Neural cell (in vitro differentiated cells): Measurements from ENCODE around the gene PGS1. TPM values are rescaled to one million over a fixed set of nuclear protein-coding genes. Genes with fewer than 3 reads are reported as not detected.

Experiments
- H2AFZ ChIP-seq: fragments of 200-600, 300-800 bp; sonication (generic), shearing (Covaris generic); 2 replicates; pipeline ENCODE4 v1.6.0; 2014; ENCODE audit warnings: low read depth, mild to moderate bottlenecking, antibody characterized with exemption, low read length, moderate library complexity
- H3F3A ChIP-seq: fragments of 200-600 bp; shearing (Covaris generic); 2 replicates; pipeline ENCODE4 v1.6.1; 2016; ENCODE audit warnings: mild to moderate bottlenecking, moderate library complexity, mixed read lengths, antibody characterized with exemption, low read length; ENCODE audit not compliant: insufficient read depth, poor library complexity, severe bottlenecking
- H3K27ac ChIP-seq: fragments of 200-600, 300-800 bp; sonication (generic), shearing (Covaris generic); 2 replicates; pipeline ENCODE4 v1.5.1; 2014; ENCODE audit warnings: mild to moderate bottlenecking, low read length, moderate library complexity
- H3K27me3 ChIP-seq: fragments of 300-800, 200-600 bp; sonication (generic), shearing (Covaris generic); 2 replicates; pipeline ENCODE4 v1.6.0; 2014; ENCODE audit warnings: mild to moderate bottlenecking, low read depth, low read length, moderate library complexity; ENCODE audit not compliant: insufficient read depth
- H3K36me3 ChIP-seq: fragments of 300-800, 200-600 bp; sonication (generic), shearing (Covaris generic); 2 replicates; pipeline ENCODE4 v1.5.1; 2014; ENCODE audit warnings: mild to moderate bottlenecking, antibody characterized with exemption, low read length, moderate library complexity; ENCODE audit not compliant: insufficient read depth
- H3K4me2 ChIP-seq: fragments of 300-800, 200-600 bp; sonication (generic), shearing (Covaris generic); 2 replicates; pipeline ENCODE4 v1.6.0; 2014; ENCODE audit warnings: mild to moderate bottlenecking, low read length
- H3K4me3 ChIP-seq: fragments of 300-800, 200-600 bp; sonication (generic), shearing (Covaris generic); 2 replicates; pipeline ENCODE4 v1.5.1; 2014; ENCODE audit warnings: mild to moderate bottlenecking, low read length, moderate library complexity
- H3K79me2 ChIP-seq: fragments of 200-600 bp; shearing (Covaris generic); replicated peaks from 2 replicates; pipeline ENCODE4 v1.6.0; 2014; ENCODE audit warnings: mild to moderate bottlenecking, low read length, moderate library complexity; ENCODE audit not compliant: insufficient read depth
- H3K9ac ChIP-seq: fragments of 300-800, 200-600 bp; sonication (generic), shearing (Covaris generic); 2 replicates; pipeline ENCODE4 v1.6.1; 2016; ENCODE audit warnings: mild to moderate bottlenecking, low read length, mixed read lengths
- H3K9me2 ChIP-seq: fragments of 200-600 bp; shearing (Covaris generic); 2 replicates; pipeline ENCODE4 v1.6.1; 2016; ENCODE audit warnings: mild to moderate bottlenecking, low read length, mixed read lengths; ENCODE audit not compliant: insufficient read depth
- H3K9me3 ChIP-seq: fragments of 200-600, 300-800 bp; sonication (generic), shearing (Covaris generic); 2 replicates; pipeline ENCODE4 v1.6.1; 2016; ENCODE audit warnings: mild to moderate bottlenecking, mixed run types, low read length, moderate library complexity, mixed read lengths
- H4K20me1 ChIP-seq: fragments of 200-600 bp; shearing (Covaris generic); 2 replicates; pipeline ENCODE4 v1.6.1; 2016; ENCODE audit warnings: mild to moderate bottlenecking, mixed run types; ENCODE audit not compliant: insufficient read depth
- CTCF ChIP-seq: fragments of 450-650 bp; IDR thresholded peaks from 2 replicates; pipeline ENCODE4 v1.5.1; 2014; ENCODE audit warnings: antibody characterized with exemption, mild to moderate bottlenecking, moderate library complexity; ENCODE audit not compliant: poor library complexity, severe bottlenecking
- EP300 ChIP-seq: fragments of 450-650 bp; conservative IDR thresholded peaks from 2 replicates; pipeline ENCODE4 v1.6.1; 2014; ENCODE audit warnings: antibody characterized with exemption, mild to moderate bottlenecking, moderate library complexity; ENCODE audit not compliant: poor library complexity, severe bottlenecking
- EZH2 ChIP-seq: fragments of 200-600, 300-800 bp; shearing (Covaris generic), sonication (generic); IDR thresholded peaks from 2 replicates; pipeline ENCODE4 v1.6.1; 2014; ENCODE audit warnings: antibody characterized with exemption, low read length, borderline replicate concordance, mild to moderate bottlenecking; ENCODE audit not compliant: insufficient read depth, poor library complexity, severe bottlenecking
- MXI1 ChIP-seq: fragments of 450-650 bp; conservative IDR thresholded peaks from 2 replicates; pipeline ENCODE4 v1.6.1; 2014; ENCODE audit warnings: antibody characterized with exemption, mild to moderate bottlenecking; ENCODE audit not compliant: poor library complexity, severe bottlenecking
- POLR2AphosphoS5 ChIP-seq: IDR thresholded peaks from 2 replicates; pipeline ENCODE4 v1.6.1; 2012
- RAD21 ChIP-seq: fragments of 450-650 bp; conservative IDR thresholded peaks from 2 replicates; pipeline ENCODE4 v1.6.1; 2014; ENCODE audit warnings: antibody characterized with exemption, mild to moderate bottlenecking, moderate library complexity
- REST ChIP-seq: IDR thresholded peaks from 2 replicates; pipeline ENCODE4 v1.6.1; 2012; ENCODE audit warnings: borderline replicate concordance
- SMC3 ChIP-seq: fragments of 450-650 bp; conservative IDR thresholded peaks from 2 replicates; pipeline ENCODE4 v1.6.1; 2014; ENCODE audit warnings: antibody characterized with exemption, mild to moderate bottlenecking, moderate library complexity; ENCODE audit not compliant: poor library complexity
- TAF1 ChIP-seq: IDR thresholded peaks from 2 replicates; pipeline ENCODE4 v1.6.1; 2012; ENCODE audit warnings: low read depth
- polyA plus RNA-seq: library from polyadenylated mRNA; depleted of rRNA; stranded (reverse); fragments of >200 nt; gene quantifications from 2 replicates; pipeline ENCODE4 v1.2.3, GENCODE V29; 2014

The PGS1 gene
- polyA plus RNA-seq, 1 donor from 2014 or later, result 65.7 TPM

DNA sequence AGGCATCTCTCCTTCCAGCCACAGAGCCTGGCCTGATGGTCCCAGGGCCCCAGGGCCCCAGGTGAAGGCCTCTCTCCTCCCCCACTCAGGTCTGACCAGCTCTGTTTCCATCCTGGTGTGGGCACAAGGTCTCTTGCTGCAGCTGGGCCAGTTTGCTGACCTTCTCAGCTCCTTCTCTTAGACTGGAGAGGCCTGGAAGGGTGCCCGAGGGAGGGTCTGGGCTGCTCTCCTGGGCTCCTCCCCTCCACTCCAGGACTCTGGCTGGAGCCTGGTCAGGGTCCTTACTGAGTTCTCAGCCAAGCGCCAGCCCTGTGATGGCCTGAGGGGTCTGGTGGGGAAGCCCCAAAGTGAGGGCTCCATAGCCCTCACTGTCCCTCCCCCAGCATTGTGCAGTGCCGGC is 31.0 kb upstream of the PGS1 start:
- Histone ChIP-seq H3K9ac (no peak overlapping the region), H3K79me2 (no peaks in the 10 kb centered on the region), H3K9me2 (no peaks in the 10 kb centered on the region), H3K36me3 (no peaks in the 10 kb centered on the region), H4K20me1 (no peaks in the 10 kb centered on the region), H3K27ac (no peak overlapping the region), H3K4me2 (no peak overlapping the region), H3K9me3 (no peaks in the 10 kb centered on the region), H3F3A (no peaks in the 10 kb centered on the region), H3K27me3 (peaks cover 3% of the 10 kb centered on the region), H2AFZ (no peak overlapping the region), H3K4me3 (no peak overlapping the region)
- TF ChIP-seq RAD21 (no peak), REST (no peak), MXI1 (no peak)

DNA sequence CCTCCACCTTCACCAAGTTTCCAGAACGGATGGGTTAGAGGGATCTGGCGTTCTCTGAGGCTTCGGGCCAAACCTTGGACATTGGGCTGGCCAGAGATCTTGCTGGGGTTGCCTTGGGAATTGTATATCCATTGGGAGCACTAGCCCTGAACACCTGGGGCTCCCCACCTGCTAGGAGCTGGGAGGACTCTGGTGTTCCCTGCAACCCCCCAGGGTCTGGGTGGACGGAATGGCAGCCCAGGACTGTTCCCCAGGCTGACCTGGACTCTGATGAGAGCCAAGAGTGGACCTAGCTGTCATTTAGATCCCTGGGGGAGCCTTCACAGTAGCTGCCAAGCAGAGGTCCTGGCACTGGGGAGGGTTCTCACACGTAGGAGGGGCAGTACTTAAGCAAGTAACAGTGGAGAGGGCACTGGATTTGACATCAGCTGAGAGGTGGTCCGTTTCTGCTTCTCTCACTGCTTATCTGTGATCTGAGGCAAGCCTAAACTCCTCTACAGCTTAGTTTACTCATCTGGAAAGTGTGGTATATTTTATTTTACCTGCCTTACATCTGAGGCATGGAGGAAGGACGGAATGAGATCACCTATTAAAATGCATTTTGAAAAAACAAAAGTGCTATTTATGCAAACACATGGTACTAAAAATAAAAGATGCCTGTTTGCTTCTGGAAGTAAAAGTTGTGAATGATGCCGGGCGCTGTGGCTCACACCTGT is 30.2 kb upstream of the PGS1 start:
- Histone ChIP-seq H4K20me1 (no peaks in the 10 kb centered on the region), H3K4me3 (no peak overlapping the region), H3K27me3 (no peaks in the 10 kb centered on the region), H3F3A (no peaks in the 10 kb centered on the region), H3K36me3 (no peaks in the 10 kb centered on the region), H3K79me2 (no peaks in the 10 kb centered on the region), H3K9me2 (no peaks in the 10 kb centered on the region), H3K9me3 (no peaks in the 10 kb centered on the region), H3K27ac (no peak overlapping the region), H3K9ac (no peak overlapping the region), H3K4me2 (no peak overlapping the region), H2AFZ (no peak overlapping the region)
- TF ChIP-seq EZH2 (no peak), POLR2AphosphoS5 (no peak), MXI1 (no peak), REST (no peak), CTCF (no peak), TAF1 (no peak), EP300 (no peak), RAD21 (no peak), SMC3 (no peak)
